Measurements from ENCODE around the gene PNCK. TPM values are rescaled to one million over a fixed set of nuclear protein-coding genes. Genes with fewer than 3 reads are reported as not detected.

PNCK gene
- total RNA-seq, 1 donor from 2014 or later = 24.1 TPM

DNA sequence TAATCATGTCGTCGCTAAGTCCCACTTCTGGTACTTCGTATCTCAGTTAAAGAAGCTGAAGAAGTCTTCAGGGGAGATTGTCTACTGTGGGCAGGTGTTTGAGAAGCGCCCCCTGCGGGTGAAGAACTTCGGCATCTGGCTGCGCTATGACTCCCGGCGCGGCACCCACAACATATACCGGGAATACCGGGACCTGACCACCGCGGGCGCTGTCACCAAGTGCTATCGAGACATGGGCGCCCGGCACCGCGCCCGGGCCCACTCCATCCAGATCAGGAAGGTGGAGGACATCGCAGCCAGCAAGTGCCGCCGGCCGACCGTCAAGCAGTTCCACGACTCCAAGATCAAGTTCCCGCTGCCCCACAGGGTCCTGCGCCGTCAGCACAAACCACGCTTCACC lies 11.3 kb downstream of the PNCK start:
- DNase-seq (ENCODE audit: low spot score) = no peak

DNA sequence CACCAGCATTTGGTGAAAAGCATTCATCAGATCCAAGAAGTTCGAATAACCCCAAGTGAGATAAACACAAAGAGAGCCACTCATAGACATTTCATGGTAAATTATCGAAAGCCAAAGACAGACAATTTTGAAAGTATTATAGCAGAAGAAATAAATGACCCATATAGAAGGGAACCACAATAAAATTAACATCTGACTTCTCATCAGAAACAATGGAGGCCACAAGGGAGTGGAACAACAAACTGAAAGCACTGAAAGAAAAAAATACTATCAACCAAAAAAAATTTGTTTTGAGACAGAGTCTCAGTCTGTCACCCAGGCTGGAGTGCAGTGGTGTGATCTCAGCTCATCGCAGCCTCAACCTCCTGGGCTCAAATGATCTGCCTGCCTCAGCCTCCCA lies 14.3 kb downstream of the PNCK start:
- DNase-seq (ENCODE audit: low spot score) = no peak

DNA sequence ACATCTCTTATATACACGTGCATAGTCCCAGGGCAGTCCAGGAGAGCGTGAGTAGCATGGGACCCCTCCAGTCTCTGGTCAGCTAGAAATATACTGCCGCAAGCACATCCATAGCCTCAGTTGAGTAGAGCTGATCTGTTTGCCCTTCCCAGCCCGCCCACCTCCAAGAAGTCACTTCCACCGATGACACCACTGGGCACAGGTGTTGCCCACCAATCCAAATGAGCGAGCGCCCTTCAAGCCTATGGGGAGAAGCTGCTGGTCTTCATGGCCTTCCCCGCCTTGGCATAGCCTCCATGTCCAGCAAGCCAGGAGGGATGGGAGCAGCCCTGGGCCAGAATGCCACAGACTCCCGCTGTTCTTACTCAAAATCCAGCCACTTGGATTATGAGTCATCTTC lies 16.5 kb downstream of the PNCK start:
- DNase-seq (ENCODE audit: low spot score) = no peak

DNA sequence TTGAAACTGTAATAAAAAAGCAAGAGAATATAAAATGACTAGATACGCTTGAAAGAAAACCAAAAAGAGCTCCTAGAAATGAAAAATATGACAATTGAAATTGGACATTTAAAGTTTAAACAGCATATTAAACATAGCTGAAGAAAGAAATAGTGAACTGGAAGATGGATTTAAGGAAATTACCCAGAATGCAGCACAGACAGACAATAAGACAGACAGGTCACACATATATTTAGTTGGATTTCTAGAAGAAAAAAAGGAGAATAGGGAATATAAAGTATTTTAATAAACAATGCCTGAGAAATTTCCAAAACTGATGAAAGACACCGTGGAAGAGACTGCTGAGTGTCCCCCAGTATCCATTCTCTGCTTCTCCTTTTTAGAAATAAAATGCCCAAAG lies 20.1 kb downstream of the PNCK start:
- DNase-seq (ENCODE audit: low spot score) = no peak

DNA sequence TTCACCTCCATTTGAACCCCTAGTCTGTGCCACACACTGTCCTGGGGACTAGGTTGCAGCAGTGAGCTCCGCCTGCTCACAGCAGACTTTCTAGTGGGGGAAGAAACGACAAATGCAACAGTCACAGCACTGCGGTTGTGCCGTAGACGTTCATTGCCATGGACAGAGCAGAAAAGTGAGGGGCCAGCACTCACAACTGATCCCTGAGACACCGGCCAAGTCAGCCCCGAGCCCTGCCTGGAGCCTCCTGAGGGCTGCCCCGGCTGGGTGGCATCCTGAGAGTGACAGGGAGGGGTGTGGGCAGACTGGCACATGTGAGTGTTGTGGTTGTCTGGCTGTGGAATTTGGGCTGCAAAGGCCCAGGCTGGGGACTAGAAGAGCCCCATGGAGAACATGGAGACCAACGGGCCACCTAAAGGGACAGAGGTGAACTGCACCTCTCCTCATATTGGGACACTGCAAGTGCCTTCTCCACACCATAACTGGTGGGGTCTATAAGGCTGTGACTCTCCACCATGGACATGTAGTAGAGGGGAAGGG lies 22.0 kb downstream of the PNCK start:
- no peak for DNase-seq (ENCODE audit: low spot score)

DNA sequence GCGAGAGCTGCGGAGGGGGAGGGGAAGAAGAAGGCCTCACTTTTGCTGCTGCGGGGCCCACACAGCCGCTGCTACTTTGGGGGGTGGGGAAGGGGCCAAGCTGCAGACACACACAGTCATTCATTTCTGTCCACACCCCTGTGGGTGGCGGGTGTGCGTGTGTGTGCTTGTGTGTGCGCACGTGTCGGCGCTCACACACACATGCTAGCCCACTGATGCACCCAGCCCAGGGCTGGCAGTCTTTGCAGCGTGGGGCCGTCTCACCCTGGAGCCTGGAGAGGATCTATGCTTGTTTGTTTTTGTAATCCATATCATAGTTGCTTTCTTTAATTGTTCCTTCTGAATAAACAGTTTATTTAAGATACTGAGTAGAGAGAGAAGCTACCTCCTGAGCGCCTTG lies 22.7 kb downstream of the PNCK start:
- DNase-seq (ENCODE audit: low spot score) = no peak

DNA sequence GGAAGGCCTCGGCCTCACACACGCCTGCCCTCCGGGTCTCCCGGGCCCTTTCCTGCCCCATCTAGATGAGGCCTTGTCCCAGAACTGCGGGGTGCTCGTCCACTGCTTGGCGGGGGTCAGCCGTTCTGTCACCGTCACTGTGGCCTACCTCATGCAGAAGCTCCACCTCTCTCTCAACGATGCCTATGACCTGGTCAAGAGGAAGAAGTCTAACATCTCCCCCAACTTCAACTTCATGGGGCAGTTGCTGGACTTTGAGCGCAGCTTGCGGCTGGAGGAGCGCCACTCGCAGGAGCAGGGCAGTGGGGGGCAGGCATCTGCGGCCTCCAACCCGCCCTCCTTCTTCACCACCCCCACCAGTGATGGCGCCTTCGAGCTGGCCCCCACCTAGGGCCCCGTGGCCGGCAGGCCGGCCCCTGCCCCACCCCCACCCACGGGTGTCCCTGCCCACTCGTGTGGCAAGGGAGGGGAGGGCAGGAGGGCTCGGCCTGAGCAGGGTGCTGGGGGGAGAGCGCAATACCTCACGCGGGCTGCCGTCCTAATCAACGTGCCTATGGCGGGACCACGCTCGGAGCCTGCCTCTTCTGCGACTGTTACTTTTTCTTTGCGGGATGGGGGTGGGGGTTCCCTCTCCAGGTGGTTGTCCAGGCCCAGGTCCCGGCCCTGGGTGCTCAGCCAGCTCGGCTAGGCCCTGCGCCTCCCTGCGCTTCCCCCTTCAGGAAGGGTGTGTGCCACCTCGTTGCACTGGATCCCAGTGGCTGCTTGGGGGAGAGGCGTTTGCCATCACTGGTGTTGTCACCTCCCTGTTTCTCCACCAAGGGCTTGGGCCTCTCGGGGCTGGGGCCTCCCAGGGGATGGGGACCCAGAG lies 23.5 kb downstream of the PNCK start:
- no peak for DNase-seq (ENCODE audit: low spot score)

DNA sequence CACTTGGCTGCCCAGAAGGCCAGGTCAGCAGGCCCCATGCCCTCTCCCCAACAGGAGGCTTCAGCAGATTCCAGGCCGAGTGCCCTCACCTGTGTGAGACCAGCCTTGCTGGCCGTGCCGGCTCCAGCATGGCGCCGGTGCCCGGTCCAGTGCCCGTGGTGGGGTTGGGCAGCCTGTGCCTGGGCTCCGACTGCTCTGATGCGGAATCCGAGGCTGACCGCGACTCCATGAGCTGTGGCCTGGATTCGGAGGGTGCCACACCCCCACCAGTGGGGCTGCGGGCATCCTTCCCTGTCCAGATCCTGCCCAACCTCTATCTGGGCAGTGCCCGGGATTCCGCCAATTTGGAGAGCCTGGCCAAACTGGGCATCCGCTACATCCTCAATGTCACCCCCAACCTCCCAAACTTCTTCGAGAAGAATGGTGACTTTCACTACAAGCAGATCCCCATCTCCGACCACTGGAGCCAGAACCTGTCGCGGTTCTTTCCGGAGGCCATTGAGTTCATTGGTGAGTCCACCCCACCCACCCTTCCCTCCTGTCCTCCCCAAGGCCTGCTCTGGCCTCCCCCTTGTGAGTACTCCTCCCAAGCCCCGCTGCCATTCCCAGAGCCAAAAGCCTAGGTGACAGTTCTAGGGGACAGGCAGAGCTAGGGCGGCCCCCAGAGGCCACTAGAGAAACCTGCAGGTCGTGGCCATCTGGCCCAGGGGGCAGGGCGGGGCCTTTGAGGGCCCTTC lies 24.3 kb downstream of the PNCK start:
- no peak for DNase-seq (ENCODE audit: low spot score)

DNA sequence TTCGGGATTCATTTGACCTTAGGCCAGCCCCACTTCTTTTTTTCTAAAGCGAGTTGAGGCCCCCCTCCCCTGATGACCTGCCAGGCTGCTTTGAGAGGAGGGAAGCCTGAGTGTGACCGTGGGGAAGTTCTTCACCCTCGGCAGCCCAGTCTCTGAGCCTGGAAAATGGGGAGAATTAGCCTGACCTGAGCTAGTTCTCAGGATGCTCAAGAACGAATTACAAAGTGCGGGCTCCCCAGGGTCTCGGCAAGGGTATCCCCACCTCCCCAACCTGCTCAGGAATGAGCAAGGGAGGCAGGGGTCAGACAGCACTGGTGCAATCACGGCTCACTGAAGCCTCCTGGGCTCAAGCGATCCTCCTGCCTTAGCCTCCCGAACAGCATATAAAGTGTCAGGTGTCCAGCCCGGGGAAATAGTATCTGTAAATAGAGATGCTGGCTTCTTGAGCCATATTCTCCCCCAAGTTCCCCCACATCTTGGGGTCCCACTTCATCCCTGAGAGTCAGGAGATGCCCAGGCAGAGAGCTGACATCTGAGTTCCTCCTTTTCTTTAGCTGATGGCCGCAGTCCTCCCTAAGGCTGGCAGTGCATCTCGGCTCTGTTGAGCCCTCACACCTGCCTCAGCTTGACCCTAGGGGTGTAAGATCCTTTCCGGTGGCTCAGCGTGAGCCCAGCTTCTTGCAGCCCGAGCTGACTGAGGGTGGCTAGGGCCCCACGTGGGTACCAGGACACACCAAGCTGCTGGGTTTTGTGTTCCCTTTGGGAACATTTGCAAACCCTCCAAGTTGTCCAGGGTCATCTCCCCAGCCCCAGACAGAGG lies 25.0 kb downstream of the PNCK start:
- DNase-seq (ENCODE audit: low spot score) = no peak

DNA sequence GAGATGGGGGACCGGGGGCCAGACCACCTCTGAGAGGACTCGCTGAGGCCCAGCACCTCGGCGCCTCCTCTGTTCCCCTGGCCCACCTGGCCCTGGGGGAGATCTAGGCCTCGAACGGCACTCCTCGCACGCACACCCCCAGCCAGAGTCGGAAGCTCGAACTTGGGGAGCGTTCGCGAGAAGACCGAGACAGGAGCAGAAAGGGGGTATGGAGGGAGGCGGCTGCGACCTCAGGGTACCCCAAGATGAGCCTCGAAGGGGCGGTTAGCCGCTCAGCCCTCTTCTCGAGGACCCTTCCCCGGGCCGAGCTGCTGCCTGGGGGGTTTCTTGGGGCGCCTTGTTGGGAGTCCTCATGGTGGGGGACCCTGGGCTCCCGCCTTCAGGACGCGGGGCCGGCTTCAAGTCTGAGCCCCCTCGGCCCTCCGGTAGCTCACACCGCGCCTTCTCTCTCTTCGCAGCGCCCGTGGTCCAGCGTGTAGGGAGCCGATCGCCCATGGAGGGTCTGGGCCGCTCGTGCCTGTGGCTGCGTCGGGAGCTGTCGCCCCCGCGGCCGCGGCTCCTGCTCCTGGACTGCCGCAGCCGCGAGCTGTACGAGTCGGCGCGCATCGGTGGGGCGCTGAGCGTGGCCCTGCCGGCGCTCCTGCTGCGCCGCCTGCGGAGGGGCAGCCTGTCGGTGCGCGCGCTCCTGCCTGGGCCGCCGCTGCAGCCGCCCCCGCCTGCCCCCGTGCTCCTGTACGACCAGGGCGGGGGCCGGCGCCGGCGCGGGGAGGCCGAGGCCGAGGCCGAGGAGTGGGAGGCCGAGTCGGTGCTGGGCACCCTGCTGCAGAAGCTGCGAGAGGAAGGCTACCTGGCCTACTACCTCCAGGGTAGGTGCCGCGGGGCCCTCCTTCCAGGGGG lies 25.9 kb downstream of the PNCK start:
- no peak for DNase-seq (ENCODE audit: low spot score)

DNA sequence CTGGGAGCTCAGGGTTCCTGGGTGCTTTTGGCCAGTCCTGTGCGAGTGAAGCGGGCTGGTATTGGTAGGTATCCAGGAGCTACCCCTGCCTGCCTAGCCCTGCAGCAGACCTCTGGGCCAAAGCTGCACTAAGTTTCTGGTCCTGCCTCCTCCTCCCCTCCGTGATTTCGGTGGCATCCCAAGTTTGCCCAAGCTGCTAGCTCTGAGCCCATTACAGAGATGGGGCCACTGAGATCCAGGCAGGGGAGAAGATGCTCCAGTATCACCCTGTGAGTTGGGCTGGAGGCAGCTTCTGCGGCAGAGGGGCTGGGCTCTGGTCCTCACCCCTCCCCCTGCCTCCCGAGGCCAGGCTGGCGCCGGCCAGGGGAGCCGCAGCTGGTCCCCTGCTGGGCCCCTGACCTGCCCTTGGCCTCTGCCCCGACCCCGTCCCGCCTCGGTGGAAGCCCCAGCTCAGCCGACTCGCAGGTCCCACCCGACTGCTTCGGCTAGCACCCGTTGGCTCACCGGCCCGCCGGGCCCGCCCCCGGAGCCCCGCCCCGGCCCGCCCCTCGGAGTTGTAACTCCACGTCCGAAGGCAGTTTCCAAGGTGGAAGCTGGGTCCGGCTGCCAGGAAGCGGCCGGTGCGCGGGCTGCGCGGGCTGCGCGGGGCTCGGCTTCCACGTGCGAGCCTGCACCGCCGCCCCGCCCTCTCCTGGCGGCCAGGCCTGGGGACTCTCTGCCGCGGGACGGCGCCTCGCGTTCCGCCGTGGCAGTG lies 26.8 kb downstream of the PNCK start, which contains the start of gene DUSP9:
DUSP9 (plus strand) TSS at position 584 of the 754 bp plus-strand sequence. CDS start 751 bp downstream, outside the sequence.
- DNase-seq (ENCODE audit: low spot score) = peak; percentile 22

DNA sequence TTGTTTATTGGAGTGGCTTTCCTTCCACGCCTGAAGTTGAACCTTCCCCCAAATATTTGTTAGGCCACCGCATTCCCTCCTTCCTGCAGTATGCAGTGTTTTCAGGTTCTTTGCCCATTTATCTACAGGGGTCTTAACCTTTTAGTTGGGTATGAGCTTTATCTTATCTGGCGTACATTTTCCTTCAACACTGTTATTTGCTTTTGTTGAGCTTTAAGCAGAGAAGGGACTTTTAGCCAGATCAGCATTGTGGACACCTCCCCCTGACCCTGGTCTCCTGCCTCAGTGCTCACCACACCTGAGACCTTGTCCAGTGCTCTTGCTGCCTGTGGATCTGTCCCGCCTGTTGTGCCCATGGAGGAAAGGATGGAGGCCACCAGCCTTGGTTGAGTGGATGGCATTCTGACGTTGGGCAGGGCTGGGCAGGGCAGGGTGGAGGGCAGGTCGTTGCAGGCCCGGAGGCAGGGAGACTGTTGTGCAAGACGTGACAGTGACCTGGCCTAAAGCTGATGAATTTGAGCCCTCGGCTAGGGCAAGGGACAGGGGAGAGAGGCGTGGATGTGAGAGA lies 27.6 kb downstream of the PNCK start:
- no peak for DNase-seq (ENCODE audit: low spot score)

DNA sequence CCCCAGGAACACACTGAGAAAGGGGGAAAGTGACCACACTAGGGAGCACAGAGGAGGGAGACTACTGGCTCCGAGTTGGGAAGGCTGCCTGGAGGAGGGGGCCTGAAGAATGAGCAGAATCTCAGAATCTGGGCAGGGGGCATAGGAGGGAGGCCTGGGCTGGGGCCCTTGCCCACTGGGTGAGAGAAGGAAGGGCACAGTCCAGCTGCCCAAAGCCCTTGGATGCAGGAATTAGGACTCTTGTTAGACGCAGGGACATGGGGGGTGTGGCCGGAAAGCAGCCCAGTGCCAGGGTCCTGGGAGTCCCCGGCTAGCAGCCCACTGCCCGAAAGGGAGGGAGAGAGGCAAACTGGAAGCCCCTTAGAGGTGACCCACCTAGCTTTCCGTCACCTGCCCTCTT lies 28.5 kb downstream of the PNCK start:
- no peak for DNase-seq (ENCODE audit: low spot score)

DNA sequence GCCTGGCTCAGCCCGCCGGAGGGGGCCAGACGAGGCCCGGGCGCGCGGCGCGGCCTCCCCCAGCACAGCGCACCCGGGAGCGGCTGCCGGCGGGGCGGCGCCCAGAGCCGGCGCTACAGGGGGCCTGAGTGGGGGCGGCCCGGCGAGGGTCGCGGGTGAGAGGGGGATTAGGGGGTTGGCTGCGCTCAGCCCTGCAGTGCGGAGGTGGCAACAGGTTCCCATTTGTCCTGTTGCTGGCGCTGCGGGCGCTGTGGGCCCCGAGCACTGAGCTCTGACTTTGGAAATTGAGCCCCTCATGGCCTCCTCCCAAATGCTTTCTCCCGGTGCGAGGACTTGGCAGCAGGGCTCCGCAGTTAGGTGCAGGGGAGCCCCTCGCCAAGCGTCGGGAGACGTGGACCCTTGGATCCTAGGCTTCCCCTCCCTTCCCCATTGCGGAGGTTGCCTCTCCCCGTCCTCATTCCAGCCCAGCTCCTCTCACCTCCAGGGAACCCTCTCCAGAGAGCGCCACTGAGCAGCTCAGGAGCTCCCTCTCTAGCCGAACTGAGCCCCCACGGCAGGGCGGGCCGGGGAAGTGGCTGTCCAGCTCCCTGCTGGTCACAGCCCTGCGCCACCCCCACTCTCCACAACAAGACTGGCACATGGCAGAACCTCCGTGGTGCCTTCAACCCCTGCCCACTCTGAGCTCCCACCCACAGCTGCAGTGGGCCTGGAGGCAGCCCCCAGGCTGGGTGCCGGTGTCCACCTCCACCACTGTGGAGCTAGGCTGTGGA lies 29.1 kb downstream of the PNCK start:
- DNase-seq (ENCODE audit: low spot score) = no peak

DNA sequence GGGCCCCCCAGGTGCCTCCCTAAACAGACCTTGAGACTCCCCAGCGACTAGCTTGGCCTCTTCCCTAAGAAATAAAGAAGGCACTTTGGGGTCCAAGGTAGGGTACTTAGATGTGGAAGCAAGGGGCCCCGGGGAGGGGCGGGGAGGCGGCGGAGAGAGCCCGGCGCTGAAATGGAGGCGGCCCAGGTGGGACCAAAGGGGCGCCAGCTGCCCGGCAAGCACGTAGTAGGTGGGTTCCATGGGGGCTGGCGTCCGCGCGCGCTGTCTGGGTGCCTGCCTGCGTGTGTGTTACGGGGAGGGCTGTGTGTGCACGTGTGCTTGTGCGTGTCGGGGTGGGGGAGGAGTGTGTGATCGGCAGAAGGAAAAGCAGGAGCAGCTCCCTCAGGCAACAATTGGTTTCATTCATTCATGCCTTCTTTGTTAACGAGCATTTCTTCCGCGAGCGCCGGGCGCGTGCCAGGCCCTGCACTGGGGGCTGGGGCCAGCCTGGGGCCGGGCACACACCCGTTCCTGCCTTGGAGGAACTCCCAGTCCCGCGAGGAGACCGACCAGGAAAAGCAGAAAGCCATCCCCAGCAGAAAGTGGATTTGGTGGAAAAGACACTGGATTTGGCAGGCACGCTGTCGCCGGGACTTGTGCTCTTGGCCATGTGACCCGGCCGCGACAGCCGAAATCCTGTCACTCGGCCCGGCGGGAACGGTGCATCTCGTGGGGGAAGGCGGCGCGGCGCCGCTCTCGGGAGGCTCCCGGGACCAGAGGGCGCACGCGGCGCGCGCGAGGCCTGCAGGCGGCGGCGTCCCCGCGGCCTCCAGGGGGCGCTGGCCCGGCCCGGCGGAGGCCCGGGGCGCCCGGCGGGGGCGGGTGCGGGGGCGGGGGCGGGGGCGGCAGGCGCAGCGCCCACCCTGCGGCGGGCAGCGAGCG lies 29.9 kb downstream of the PNCK start:
- DNase-seq (ENCODE audit: low spot score) = no peak

DNA sequence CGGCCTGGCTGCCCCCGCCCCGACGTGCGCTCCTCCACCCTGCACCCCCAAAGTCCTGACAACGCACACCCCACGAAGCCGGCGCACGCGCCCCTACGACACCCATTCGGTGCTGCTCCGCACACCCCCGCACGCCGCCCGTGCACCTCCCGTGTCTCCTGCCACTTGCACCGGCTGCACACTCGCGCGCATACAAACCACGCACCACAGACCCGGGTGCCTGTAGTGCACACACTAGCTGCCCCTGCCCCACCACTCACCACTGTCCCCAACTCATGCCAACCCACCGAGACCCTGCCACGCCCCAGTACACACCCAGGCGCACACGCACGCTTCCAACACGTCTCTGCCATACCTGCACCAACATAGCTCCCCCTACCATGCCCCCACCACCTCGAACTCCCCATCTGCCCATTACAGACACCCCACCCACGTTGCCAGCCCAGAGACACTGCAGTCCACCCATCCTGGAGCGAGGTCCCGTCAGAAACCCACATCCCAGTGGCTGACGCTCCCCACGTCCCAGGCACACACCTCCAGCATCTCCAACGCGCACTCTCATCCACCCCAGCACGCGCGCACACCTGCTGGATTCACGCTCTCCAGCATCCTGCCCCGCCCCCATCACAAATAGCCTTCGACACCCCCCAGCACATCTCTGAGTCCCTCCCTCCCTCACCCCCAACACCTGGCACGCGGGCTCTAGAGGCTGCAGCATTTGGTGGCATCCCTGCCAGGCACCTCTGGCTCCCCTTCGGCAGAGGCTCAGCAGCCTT lies 30.8 kb downstream of the PNCK start:
- no peak for DNase-seq (ENCODE audit: low spot score)

Measured in umbilical cord (tissue), 2 donors.